ENCODE results near the gene TGIF2. TPM values are rescaled to one million over a fixed set of nuclear protein-coding genes. Genes with fewer than 3 reads are reported as not detected.

The TGIF2 gene
- total RNA-seq, 1 experiment from 2014 or later: 17.1 TPM

DNA sequence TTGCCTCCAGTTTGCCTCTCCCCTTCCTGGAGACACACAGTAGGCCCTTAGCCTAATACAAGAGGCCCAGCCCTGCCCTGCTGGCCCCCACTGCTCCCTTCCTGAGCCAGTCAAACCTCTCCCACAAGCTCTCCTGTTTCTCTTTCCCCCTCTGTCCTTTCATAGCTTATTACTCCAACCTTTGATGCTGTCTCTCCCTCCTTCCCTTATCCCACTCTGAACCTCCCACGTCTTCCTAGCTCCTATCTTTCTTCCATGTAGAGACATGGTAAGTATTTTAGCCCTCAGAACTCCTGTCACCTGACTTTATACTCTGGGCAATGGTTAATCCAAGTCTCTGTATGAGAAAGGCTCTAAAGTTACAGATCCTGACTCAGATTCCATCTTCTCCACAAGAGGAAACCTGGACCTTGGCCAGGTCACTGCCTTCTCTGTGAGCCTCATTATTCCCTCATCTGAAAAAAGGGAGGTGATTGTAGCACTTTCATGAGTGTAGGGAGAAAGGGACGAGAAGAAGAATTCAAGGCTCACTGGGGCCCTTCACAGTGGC is 6.7 kb downstream of the TGIF2 start:
- peaks cover 4 to 9% of the 10 kb centered on the region in 2 experiments for H3K36me3 ChIP-seq (ENCODE audit: control insufficient read depth in 1 of 2, insufficient read depth in 2 of 2, low read length in 2 of 2)
- peaks cover 14% of the 10 kb centered on the region for H3K79me2 ChIP-seq (ENCODE audit: insufficient read depth, low read length)
- no peak overlapping the region for H3K4me3 ChIP-seq (replicated peaks in 1 of 2; ENCODE audit: low read depth in 1 of 2, low read length in 2 of 2)
- CTCF ChIA-PET: no interaction called here
- intact Hi-C loops (cut with micrococcal nuclease): no loop called here
- H4K20me1 ChIP-seq (ENCODE audit: insufficient read depth): no peaks in the 10 kb centered on the region
- H3K9me2 ChIP-seq (ENCODE audit: insufficient read depth): no peaks in the 10 kb centered on the region
- DNase-seq (ENCODE audit: low read depth, low spot score) (no peak), ATAC-seq (no peak)
- no peak overlapping the region for H3K27ac ChIP-seq (ENCODE audit: low read depth, low read length)
- BruUV-seq (replicated peaks): no TSS peak
- H2AFZ ChIP-seq (ENCODE audit: low read depth, low read length, poor library complexity, severe bottlenecking): no peak overlapping the region
- H3K9me3 ChIP-seq (ENCODE audit: control insufficient read depth in 1 of 2, insufficient read depth in 1 of 2, low read depth in 1 of 2, low read length in 2 of 2): no peaks in the 10 kb centered on the region
- no peaks in the 10 kb centered on the region for H3K27me3 ChIP-seq (ENCODE audit: insufficient read depth, low read length)
- H3K4me1 ChIP-seq (ENCODE audit: control insufficient read depth in 1 of 2, insufficient read depth in 2 of 2, low read length in 2 of 2): peaks cover 15 to 17% of the 10 kb centered on the region in 2 experiments
- H3K9ac ChIP-seq (ENCODE audit: low read length): no peak overlapping the region
- no peak overlapping the region for H3K4me2 ChIP-seq (ENCODE audit: low read length)
- POLR2A ChIA-PET: no interaction called here
- TF ChIP-seq CEBPB (IDR thresholded peaks at IDR 0.05; ENCODE audit: low read depth) (no peak), EZH2phosphoT487 (IDR thresholded peaks at IDR 0.05; ENCODE audit: borderline replicate concordance) (no peak), EZH2 (IDR thresholded peaks at IDR 0.05) (no peak), CBX3 (IDR thresholded peaks at IDR 0.05; ENCODE audit: low read depth) (no peak), JUND (IDR thresholded peaks at IDR 0.05) (no peak), YY1 (IDR thresholded peaks at IDR 0.05; ENCODE audit: extremely low read depth, insufficient replicate concordance, low read depth, low read length) (no peak), SP1 (IDR thresholded peaks at IDR 0.05; ENCODE audit: low read depth) (no peak), EGR1 (IDR thresholded peaks at IDR 0.05; ENCODE audit: low read depth) (no peak), ZFX (IDR thresholded peaks at IDR 0.05) (no peak)
- TF ChIP-seq, protein P1, sequence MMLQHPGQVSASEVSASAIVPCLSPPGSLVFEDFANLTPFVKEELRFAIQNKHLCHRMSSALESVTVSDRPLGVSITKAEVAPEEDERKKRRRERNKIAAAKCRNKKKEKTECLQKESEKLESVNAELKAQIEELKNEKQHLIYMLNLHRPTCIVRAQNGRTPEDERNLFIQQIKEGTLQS (IDR thresholded peaks at IDR 0.05): no peak
- TF ChIP-seq, protein P2, sequence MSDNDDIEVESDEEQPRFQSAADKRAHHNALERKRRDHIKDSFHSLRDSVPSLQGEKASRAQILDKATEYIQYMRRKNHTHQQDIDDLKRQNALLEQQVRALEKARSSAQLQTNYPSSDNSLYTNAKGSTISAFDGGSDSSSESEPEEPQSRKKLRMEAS (IDR thresholded peaks at IDR 0.05): no peak
- TF ChIP-seq, protein P3, sequence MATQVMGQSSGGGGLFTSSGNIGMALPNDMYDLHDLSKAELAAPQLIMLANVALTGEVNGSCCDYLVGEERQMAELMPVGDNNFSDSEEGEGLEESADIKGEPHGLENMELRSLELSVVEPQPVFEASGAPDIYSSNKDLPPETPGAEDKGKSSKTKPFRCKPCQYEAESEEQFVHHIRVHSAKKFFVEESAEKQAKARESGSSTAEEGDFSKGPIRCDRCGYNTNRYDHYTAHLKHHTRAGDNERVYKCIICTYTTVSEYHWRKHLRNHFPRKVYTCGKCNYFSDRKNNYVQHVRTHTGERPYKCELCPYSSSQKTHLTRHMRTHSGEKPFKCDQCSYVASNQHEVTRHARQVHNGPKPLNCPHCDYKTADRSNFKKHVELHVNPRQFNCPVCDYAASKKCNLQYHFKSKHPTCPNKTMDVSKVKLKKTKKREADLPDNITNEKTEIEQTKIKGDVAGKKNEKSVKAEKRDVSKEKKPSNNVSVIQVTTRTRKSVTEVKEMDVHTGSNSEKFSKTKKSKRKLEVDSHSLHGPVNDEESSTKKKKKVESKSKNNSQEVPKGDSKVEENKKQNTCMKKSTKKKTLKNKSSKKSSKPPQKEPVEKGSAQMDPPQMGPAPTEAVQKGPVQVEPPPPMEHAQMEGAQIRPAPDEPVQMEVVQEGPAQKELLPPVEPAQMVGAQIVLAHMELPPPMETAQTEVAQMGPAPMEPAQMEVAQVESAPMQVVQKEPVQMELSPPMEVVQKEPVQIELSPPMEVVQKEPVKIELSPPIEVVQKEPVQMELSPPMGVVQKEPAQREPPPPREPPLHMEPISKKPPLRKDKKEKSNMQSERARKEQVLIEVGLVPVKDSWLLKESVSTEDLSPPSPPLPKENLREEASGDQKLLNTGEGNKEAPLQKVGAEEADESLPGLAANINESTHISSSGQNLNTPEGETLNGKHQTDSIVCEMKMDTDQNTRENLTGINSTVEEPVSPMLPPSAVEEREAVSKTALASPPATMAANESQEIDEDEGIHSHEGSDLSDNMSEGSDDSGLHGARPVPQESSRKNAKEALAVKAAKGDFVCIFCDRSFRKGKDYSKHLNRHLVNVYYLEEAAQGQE (IDR thresholded peaks at IDR 0.05; ENCODE audit: low read depth): no peak
- RAD21 ChIA-PET (ENCODE audit: low non-redundant PET in 1 of 2, low total read pairs in 2 of 2, uncharacterized antibody in 2 of 2, unreplicated experiment in 2 of 2): no interaction called here
